Ammon's horn (tissue), 1 donor: Measurements from ENCODE around the gene PIEZO2.

Source experiments
- DNase-seq: peaks from one replicate; pipeline ENCODE4 v3.0.0-alpha.2; 2016; ENCODE audit warnings: low spot score

PIEZO2 gene

GRCh38 chr18:11027862-11028261 is 121.5 kb downstream of the PIEZO2 start:
- no peak for DNase-seq

- no peak for DNase-seq
Measured at GRCh38 chr18:11025671-11026070, 123.7 kb downstream of the PIEZO2 start.

DNA sequence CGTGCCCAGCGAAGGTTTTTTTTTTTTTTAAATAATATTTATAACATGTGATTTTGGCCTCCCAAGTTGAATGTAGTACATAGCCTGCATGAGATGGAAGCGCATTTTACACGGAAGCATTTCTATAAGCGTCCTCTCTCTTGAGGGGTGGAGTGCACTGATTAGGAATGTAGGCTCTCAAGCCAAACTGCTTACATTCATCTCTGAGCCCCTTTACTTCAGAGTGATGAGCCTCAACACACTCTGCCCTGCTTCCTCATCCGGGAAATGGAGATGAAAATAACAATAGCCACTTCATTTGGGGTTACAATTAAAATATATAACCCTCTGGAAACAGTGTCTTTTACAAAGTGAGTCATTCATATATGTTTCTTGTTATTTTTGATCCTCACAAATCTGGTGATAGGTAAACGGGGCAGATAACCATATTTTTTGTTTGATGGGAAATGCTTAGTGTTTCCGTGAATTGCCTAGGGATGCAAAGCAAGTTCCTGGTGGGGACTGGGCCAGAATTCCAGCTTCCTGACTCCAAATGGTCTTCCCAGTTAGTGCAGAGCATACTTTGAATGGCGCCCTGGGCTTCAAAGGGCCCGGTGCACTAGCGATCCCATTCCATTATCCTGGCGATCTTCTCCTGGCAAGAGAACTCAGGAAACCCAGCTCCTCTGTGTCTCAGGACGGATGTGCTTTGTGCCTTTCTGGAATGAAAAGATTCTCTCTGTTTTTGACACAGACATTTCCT is 124.3 kb downstream of the PIEZO2 start:
- DNase-seq, result no peak

GRCh38 chr18:11021477-11021876 is 127.9 kb downstream of the PIEZO2 start:
- DNase-seq, result no peak

DNA sequence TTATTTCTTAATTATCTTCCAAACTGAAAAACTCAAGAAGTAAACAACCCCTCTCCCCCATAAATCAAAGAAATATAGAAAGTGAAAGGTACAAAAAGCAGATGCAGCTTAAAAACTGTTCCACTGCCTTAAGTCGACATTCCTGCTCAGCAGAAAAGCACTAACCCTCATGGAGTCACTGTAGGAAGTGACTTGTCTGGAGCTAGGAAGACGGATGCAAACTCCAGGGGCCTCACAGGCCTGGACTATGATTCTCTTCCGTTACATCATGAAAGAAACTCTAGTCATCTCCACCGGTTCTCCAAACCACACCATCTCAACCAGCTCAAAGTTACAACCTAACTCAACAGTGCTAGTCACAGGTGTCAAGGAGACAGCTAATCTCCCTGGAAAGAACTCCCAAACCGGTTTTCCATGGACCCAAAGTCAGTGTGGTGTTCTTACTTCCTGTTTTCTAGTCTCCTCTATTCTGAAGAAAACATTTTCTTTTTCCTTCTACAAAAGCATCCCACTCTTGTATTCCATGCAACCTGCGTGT is 128.4 kb downstream of the PIEZO2 start:
- no peak for DNase-seq

DNA sequence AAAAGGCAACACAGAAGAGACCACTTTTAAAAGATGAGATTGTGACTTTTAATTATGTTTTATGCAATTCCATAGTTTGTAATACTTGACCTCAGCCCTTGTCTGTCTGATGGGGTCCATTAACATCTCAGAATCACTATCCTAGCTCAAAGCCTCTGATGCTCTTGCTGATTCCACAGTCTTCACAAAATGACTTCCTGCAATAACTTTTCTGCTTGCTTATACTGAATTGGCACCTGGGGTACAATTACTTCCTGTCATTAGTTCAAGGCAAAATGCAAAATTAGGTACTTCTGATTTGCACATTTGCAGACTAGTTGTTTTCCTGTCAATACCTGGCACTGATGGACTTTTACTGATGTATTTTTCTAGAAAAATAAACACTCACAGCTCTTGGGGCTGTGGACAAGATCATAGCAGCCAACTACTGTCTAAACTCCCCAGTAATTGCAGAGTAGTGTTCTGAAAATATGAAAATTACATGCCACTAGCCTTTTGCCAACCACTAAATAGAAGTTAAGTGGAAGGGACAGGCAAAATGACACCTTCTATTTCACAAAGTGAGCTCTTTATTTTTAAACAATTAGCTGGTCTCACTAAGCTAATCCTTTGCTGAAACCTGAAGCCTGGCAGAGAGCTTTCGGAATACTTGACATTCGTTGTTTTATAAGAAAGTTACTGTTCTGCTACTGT is 129.1 kb downstream of the PIEZO2 start:
- DNase-seq, result no peak

GRCh38 chr18:11019295-11020105 is 129.9 kb downstream of the PIEZO2 start:
- no peak for DNase-seq

GRCh38 chr18:11009869-11010268 is 139.5 kb downstream of the PIEZO2 start:
- no peak for DNase-seq

DNA sequence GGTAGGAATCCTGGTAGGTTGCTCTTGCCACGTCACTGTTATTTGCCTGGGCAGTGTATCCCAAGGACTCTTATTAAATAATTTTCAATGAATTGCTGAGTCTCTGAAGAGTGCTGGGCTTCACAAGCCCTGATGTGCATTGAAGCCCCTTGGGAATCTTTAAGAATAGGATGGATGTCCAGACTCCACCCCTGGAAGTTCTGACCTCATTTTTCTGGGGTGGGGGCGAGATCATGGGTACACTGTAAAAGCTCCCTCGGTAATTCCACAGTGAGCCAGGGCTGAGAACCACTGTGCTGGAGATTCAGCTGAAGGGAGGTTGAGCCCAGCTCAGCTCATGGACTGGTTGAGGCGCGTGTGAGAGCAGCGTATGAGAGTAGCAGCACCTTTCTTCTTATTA is 140.2 kb downstream of the PIEZO2 start:
- no peak for DNase-seq

- DNase-seq, result no peak
Measured at GRCh38 chr18:11008505-11008904, 140.9 kb downstream of the PIEZO2 start.

DNA sequence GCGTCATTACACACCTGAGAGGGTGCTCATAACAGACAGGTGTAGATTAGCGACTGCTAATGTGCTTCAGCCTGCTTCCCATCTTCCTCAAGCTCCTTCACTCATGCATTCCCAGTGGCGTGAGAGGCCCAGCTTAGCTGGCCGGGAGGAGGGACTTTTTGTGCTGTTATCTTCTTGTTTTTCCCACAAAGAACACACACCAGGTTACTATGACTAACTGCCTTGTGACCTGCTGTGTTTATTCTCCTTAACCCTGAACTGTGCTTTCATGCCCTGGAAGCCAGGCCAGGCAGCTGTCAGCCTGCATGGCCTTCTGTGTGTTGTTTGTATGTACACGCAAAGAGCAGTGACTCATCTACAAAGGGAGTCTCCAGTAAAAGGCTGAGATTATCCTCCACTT is 143.8 kb downstream of the PIEZO2 start:
- no peak for DNase-seq

DNA sequence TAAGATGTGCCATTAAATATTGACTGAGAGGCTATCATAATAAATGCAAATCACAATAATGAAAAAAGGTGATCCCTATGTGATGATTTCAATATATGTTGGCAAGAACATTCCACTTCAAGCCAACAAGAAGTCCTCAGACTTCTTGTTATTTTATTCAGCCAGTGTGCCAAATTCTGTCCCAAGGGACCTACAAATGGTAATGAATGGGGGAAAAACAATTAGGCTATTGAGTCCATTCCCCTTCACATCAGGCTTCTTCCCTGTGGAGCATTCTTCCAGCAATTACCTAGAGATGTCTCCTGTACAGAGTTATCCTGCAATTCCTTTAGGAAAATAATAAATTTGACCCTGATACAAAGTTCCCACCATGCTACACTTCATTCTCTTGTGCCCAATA is 144.4 kb downstream of the PIEZO2 start:
- DNase-seq, result no peak

GRCh38 chr18:11004294-11004693 is 145.1 kb downstream of the PIEZO2 start:
- no peak for DNase-seq

- DNase-seq, result no peak
Measured at GRCh38 chr18:11002796-11003195, 146.6 kb downstream of the PIEZO2 start.

DNA sequence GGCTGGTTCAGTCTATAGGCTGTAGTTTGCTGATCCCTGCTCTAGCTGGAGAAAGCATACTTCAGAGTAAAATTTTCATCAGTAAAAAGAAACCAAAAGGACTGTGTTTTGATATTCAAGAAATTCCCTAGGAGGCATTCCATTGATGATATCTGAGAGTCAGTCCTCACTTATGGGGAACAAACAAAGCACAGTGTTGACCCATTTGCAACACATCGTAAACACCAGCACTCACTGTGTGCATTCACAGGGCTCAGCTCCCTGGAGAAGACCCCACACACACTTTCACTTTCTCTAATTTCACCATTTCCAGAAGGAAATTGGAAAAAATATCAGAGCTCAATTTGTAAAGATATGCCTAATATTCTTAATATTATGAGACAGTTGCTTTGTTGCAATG is 147.1 kb downstream of the PIEZO2 start:
- DNase-seq, result no peak

DNA sequence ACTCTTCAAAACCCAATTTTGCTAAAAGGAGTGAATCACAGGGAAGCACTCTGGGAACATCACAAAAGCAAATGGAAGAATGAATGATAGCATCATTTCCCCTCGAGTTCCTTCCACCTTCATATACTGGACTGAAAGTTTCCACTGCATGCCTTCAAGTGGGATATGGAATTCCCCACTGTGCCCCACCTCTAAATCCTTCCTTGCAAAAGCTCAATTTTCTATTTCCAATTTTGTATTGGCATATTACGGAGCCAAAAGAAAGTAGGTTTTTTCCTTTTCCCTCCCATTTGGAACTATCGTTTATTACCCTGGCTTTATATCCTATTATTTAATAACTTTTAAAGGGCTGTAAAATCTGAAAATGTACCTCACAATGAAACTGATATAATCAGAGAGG is 149.3 kb downstream of the PIEZO2 start:
- no peak for DNase-seq

DNA sequence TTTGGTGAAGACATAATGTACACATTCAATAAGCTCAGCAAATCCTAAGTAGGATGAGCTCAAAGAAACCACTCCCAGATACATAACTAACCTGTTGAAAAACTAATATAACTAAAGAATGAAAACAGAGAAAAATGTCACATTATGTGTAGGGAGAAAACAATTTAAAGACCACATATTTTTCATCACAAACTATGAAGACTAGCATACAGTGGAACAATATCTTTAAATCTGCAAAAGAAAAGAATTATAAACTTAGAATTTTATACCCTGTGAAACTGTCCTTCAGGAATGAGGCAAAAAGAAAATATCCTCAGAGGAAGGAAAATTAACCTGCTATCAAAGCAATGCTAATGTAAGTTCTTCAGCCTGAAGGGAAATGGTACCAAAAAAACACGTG is 151.5 kb downstream of the PIEZO2 start:
- DNase-seq, result no peak

DNA sequence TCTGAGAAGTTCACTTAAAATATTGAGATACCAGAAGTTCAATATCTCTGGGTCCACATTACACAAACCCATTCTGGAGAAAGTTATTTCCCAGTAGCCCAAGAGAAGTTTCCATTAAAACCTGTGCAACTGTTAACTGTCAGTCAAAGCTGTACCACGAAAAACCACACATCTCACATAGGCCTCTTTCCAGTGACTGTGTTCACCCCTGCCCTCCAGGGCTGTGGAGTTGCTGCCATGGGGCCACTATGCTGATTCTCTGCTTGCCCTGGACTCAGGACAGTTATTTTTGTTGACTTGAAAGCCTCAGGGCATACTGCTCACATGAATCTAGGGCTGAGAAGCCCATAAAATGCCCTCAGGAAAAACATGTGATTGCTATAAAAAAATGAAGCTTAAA is 153.8 kb downstream of the PIEZO2 start:
- no peak for DNase-seq

GRCh38 chr18:10989486-10989885 is 159.9 kb downstream of the PIEZO2 start:
- no peak for DNase-seq

- no peak for DNase-seq
Measured at GRCh38 chr18:10985689-10986088, 163.7 kb downstream of the PIEZO2 start.

DNA sequence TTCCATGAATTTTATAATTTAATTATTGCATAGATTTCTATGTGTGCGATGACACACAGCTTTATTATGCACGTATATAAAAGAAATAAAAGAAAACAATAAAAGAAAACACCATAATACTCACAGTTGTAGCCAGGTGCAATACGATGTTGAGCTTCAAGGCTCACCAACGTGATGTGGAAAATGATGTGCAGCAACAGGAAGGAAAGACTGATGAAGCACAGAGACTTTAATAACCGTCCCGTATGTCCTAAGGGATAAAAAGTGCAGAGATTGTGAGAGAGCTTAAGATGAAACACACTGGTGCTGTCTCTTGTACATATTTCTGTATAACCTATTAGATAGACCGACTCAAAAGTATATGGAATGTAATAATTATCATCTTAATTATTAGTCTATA is 170.0 kb downstream of the PIEZO2 start:
- DNase-seq, result no peak

DNA sequence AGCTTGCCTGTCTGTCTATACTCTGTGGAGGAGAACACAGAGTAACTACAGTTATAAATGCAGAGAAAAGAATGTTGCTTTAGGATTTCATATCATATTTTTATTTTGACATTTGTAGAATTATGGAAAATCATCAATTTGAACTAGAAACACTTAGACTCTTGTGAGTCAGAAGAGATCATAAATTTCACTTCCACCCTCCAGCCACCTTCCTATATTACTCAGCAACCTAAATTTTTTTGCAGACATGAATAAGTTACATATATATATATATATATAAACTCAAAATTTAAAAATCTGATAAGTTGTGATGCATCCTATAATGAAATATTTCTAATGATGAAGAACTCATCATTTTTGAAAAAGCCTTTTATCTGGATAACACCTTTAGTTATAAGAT is 172.3 kb downstream of the PIEZO2 start:
- no peak for DNase-seq
